ENCODE measurements around the gene BORCS6. TPM values are rescaled to one million over a fixed set of nuclear protein-coding genes. Genes with fewer than 3 reads are reported as not detected.

Gene BORCS6
- total and polyA plus RNA-seq, 2 of the 13 experiments (the other 11 are each of a cell fraction or from before 2014, with no cell fraction given), result 2.0 to 5.1 TPM

- H3K79me2 ChIP-seq (ENCODE audit: insufficient read depth, low read length), result no peaks in the 10 kb centered on the region
- intact Hi-C loops (cut with micrococcal nuclease; ENCODE audit: unreplicated experiment) (loop anchor here (1.0 to 5.0 kb wide), 2 partner anchors 34 to 156 kb away; partner anchors contain the start of gene KRABD2), in situ Hi-C loops (cut with HindIII; ENCODE audit: extremely low pct_ligation_motif_present, low pct_unique_long_range_greater_than_20kb) (loop anchor here (5.0 kb wide), 2 partner anchors 34 to 81 kb away; no protein-coding TSS in a partner anchor)
- H3K4me1 ChIP-seq (ENCODE audit: insufficient read depth, low read length), result peaks cover 36% of the 10 kb centered on the region
- peak overlapping the region; percentile 80 for H3K9ac ChIP-seq (ENCODE audit: insufficient read depth, low read depth, low read length)
- H3K4me3 ChIP-seq (replicated peaks in 1 of 3; ENCODE audit: insufficient read depth in 1 of 3, low read depth in 2 of 3, low read length in 3 of 3), result peak overlapping the region; percentile 70 to 86 (median 85)
- H4K20me1 ChIP-seq (ENCODE audit: insufficient read depth, low read length), result peaks cover 4% of the 10 kb centered on the region; the same call in 1 of the 2 replicates
- H3K36me3 ChIP-seq (replicated peaks in 1 of 2; ENCODE audit: control insufficient read depth in 1 of 2, insufficient read depth in 2 of 2, low read length in 2 of 2), result no peaks in the 10 kb centered on the region
- CTCF ChIA-PET (ENCODE audit: low intra/inter-chr PET ratio, low total read pairs), result no interaction called here
- POLR2A ChIA-PET, result interaction anchor here (0.9 to 7.7 kb wide), 15 partner anchors 10 to 364 kb away, joined by 3 to 111 read pairs (median 6); partner anchors contain the start of genes AURKB, BORCS6, CTC1 and KRABD2
- peak; percentile 86 for FAIRE-seq
- H3K4me2 ChIP-seq (ENCODE audit: low read depth, low read length), result peak overlapping the region; percentile 95
- peak overlapping the region; percentile 91 for H3K27ac ChIP-seq (ENCODE audit: extremely low read length, insufficient read depth, low read length)
- ATAC-seq, result peak; percentile 52
- DNase-seq (ENCODE audit: low spot score), result peak; percentile 92
- no peaks in the 10 kb centered on the region for H3K9me3 ChIP-seq (ENCODE audit: low read length)
- TSS peak; percentile 50 for BruUV-seq (replicated peaks)
- peak overlapping the region; percentile 88 for H2AFZ ChIP-seq (ENCODE audit: low read length)
- H3K27me3 ChIP-seq (ENCODE audit: control insufficient read depth in 1 of 2, insufficient read depth in 2 of 2, low read length in 2 of 2), result no peaks in the 10 kb centered on the region; a peak in 1 of 5 replicates
- 2% methylated on average over 42 of the region's 45 CpGs for WGBS (ENCODE audit: low lambda C conversion rate)
- TF ChIP-seq ZNF572 (CRISPR knock-in tag; IDR thresholded peaks at IDR 0.05) (no peak), ASH2L (IDR thresholded peaks at IDR 0.05; ENCODE audit: insufficient read length, low read depth, low read length) (peak; percentile 50), ZNF256 (CRISPR knock-in tag; conservative IDR thresholded peaks at IDR 0.05) (no peak; the same call in 1 of the 2 replicates), ELF3 (CRISPR knock-in tag; IDR thresholded peaks at IDR 0.05) (peak; percentile 66; the same call in 1 of the 2 replicates), CREBL2 (CRISPR knock-in tag; IDR thresholded peaks at IDR 0.05; ENCODE audit: borderline replicate concordance) (no peak), E2F1 (CRISPR knock-in tag; IDR thresholded peaks at IDR 0.05) (no peak), ZNF772 (CRISPR knock-in tag; IDR thresholded peaks at IDR 0.05) (peak; percentile 71; the same call in 1 of the 2 replicates), STAT5B (CRISPR knock-in tag; IDR thresholded peaks at IDR 0.05) (no peak), RXRA (CRISPR knock-in tag; IDR thresholded peaks at IDR 0.05) (no peak; the same call in none of the 2 replicates), THYN1 (CRISPR knock-in tag; IDR thresholded peaks at IDR 0.05; ENCODE audit: borderline replicate concordance, low read depth) (no peak), YEATS2 (CRISPR knock-in tag; IDR thresholded peaks at IDR 0.05; ENCODE audit: borderline replicate concordance) (no peak), ZKSCAN5 (CRISPR knock-in tag; IDR thresholded peaks at IDR 0.05) (no peak), CREM (IDR thresholded peaks at IDR 0.05) (no peak; the same call in 1 of the 2 replicates), CREM (CRISPR knock-in tag; IDR thresholded peaks at IDR 0.05) (no peak), SRF (IDR thresholded peaks at IDR 0.05; ENCODE audit: low read depth, low read length) (no peak), HOXA7 (CRISPR knock-in tag; IDR thresholded peaks at IDR 0.05) (no peak), RELA (CRISPR knock-in tag; IDR thresholded peaks at IDR 0.05) (no peak), SNAPC2 (CRISPR knock-in tag; IDR thresholded peaks at IDR 0.05) (peak; percentile 44; the same call in 1 of the 2 replicates), ZNF574 (CRISPR knock-in tag; IDR thresholded peaks at IDR 0.05) (peak; percentile 50), ZNF720 (CRISPR knock-in tag; IDR thresholded peaks at IDR 0.05) (no peak)
These were observed 31.0 kb upstream of the BORCS6 start for GRCh38 chr17:8220783-8221662.

All from HepG2 (cell line).